Activated CD4-positive, alpha-beta T cell treated with anti-CD3 and anti-CD28 coated beads, Interleukin-2, amount 50 U/mL, for 4 hours (primary cell): Measurements from ENCODE around the gene TANK.
"Not testable (repeated sequence)": the region's sequence is repeated elsewhere in the genome, so short reads cannot be mapped to it uniquely, and the experiment has no call there.

ENCODE experiments used
- DNase-seq, 2 experiments: peaks; one replicate each; pipeline ENCODE4 v3.0.0-alpha.2; 2020

TANK gene

GRCh38 chr2:161280906-161281323 is 120.7 kb downstream of the TANK start:
- peak; percentile 22 to 25 for DNase-seq

GRCh38 chr2:161281615-161282310 is 121.5 kb downstream of the TANK start:
- not testable (repeated sequence) for DNase-seq

- not testable (repeated sequence) for DNase-seq
Observed at GRCh38 chr2:161282311-161282644, 122.0 kb downstream of the TANK start.

DNA sequence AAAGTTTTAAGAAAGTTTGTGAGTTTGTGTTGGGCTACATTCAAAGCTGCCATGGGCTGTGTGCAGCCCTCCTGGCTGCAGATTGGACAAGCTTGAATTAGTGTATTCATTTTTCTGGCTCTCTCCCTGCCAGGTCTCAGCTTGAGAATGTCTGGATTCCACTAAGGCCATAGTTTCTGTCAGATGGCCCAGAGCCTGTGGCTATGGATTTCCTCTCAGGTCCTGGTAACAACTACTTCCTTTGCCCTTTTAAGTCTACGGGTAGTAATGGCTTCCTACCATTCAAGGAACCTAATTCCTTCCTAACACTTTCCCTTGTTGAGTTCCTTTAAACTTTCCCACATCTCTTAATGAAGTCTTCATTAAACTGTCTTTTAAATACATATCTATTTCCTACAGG is 123.7 kb downstream of the TANK start:
- DNase-seq, result no peak
